GM12878 (cell line): ENCODE results near the gene CLIC5. TPM values are rescaled to one million over a fixed set of nuclear protein-coding genes. Genes with fewer than 3 reads are reported as not detected.

Experiments used
- BMI1 ChIP-seq: fragments of 450-650 bp; IDR thresholded peaks from 2 replicates; pipeline ENCODE4 v1.6.1; 2016; ENCODE audit warnings: mild to moderate bottlenecking, moderate library complexity, borderline replicate concordance
- WRNIP1 ChIP-seq: IDR thresholded peaks from 2 replicates; pipeline ENCODE4 v1.6.1; 2011; ENCODE audit warnings: low read depth, low read length, improper control_type of control experiment, borderline replicate concordance
- polyA plus RNA-seq, 11 experiments: library from polyadenylated mRNA; depleted of rRNA in 4 of 11; unstranded in 6 of 11; stranded (reverse) in 5 of 11; fragments of >200 nt; fragmentation: Nextera tagmentation in 4 of 11; fragmentation: Illumina TruSeq in 1 of 11; extraction: Ambion mirVana in 4 of 11; extraction: Trizol in 1 of 11; gene quantifications; 1 replicate in 1 of 11; 2 replicates in 10 of 11; pipeline versions ENCODE4 v1.2.1 to v1.2.3, GENCODE V29; 2011 to 2016; ENCODE audit warnings: inconsistent platforms in 2 of 11, missing spikeins in 2 of 11, low read depth in 1 of 11
- total RNA-seq, 4 experiments: library from RNA; depleted of rRNA in 3 of 4; stranded (reverse); fragments of >200 nt in 3 of 4; fragmentation: Illumina TruSeq in 1 of 4; extraction: Trizol in 1 of 4; gene quantifications; 2 replicates each; pipeline versions ENCODE4 v1.2.1 to v1.2.3, GENCODE V29; 2013 to 2021
- TF ChIP-seq, protein P1 (sequence below): fragments of 450-650 bp; IDR thresholded peaks from 2 replicates; pipeline ENCODE4 v1.6.1; 2017; ENCODE audit warnings: mild to moderate bottlenecking, moderate library complexity
- TF ChIP-seq, protein P2 (sequence below): fragments of 450-650 bp; IDR thresholded peaks from 2 replicates; pipeline ENCODE4 v1.6.1; 2017; ENCODE audit warnings: borderline replicate concordance
- TF ChIP-seq, protein P3 (sequence below): fragments of 450-650 bp; IDR thresholded peaks from 2 replicates; pipeline ENCODE4 v1.6.1; 2018; ENCODE audit warnings: mild to moderate bottlenecking, low read depth, moderate library complexity; ENCODE audit not compliant: partially characterized antibody
- TF ChIP-seq, protein P4 (sequence below): IDR thresholded peaks from 2 replicates; pipeline ENCODE4 v1.6.1; 2012; ENCODE audit warnings: low read depth, low read length, improper control_type of control experiment

The CLIC5 gene
- total and polyA plus RNA-seq, 10 of the 15 experiments (the other 5 are each of a cell fraction or from before 2014, with no cell fraction given), result 0.01 to 0.08 (median 0.02) TPM; not detected in 7

DNA sequence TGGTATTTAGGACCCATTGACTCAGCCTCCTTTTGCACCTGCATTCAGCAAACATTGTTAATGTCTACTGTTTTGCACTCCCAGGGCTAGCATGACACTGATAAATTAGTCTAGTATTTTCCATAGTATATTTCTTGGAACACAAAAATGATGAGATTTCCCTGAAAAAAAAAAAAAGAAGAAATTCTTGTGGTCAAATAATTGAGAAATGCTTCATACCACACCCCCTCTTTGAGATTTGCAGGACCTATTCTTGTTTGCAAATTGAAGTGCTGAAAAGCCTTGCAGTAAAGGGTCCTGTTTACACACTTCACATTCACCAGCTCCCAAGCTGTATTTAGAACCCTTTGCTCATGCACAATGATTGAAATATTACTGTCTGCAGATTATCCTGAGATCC lies 36.3 kb upstream of the CLIC5 start (continued):
- TF ChIP-seq, protein P1, sequence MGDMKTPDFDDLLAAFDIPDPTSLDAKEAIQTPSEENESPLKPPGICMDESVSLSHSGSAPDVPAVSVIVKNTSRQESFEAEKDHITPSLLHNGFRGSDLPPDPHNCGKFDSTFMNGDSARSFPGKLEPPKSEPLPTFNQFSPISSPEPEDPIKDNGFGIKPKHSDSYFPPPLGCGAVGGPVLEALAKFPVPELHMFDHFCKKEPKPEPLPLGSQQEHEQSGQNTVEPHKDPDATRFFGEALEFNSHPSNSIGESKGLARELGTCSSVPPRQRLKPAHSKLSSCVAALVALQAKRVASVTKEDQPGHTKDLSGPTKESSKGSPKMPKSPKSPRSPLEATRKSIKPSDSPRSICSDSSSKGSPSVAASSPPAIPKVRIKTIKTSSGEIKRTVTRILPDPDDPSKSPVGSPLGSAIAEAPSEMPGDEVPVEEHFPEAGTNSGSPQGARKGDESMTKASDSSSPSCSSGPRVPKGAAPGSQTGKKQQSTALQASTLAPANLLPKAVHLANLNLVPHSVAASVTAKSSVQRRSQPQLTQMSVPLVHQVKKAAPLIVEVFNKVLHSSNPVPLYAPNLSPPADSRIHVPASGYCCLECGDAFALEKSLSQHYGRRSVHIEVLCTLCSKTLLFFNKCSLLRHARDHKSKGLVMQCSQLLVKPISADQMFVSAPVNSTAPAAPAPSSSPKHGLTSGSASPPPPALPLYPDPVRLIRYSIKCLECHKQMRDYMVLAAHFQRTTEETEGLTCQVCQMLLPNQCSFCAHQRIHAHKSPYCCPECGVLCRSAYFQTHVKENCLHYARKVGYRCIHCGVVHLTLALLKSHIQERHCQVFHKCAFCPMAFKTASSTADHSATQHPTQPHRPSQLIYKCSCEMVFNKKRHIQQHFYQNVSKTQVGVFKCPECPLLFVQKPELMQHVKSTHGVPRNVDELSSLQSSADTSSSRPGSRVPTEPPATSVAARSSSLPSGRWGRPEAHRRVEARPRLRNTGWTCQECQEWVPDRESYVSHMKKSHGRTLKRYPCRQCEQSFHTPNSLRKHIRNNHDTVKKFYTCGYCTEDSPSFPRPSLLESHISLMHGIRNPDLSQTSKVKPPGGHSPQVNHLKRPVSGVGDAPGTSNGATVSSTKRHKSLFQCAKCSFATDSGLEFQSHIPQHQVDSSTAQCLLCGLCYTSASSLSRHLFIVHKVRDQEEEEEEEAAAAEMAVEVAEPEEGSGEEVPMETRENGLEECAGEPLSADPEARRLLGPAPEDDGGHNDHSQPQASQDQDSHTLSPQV, result no peak
- TF ChIP-seq, protein P2, sequence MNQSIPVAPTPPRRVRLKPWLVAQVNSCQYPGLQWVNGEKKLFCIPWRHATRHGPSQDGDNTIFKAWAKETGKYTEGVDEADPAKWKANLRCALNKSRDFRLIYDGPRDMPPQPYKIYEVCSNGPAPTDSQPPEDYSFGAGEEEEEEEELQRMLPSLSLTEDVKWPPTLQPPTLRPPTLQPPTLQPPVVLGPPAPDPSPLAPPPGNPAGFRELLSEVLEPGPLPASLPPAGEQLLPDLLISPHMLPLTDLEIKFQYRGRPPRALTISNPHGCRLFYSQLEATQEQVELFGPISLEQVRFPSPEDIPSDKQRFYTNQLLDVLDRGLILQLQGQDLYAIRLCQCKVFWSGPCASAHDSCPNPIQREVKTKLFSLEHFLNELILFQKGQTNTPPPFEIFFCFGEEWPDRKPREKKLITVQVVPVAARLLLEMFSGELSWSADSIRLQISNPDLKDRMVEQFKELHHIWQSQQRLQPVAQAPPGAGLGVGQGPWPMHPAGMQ, result no peak
- TF ChIP-seq BMI1 (no peak), WRNIP1 (no peak)
- TF ChIP-seq, protein P3, sequence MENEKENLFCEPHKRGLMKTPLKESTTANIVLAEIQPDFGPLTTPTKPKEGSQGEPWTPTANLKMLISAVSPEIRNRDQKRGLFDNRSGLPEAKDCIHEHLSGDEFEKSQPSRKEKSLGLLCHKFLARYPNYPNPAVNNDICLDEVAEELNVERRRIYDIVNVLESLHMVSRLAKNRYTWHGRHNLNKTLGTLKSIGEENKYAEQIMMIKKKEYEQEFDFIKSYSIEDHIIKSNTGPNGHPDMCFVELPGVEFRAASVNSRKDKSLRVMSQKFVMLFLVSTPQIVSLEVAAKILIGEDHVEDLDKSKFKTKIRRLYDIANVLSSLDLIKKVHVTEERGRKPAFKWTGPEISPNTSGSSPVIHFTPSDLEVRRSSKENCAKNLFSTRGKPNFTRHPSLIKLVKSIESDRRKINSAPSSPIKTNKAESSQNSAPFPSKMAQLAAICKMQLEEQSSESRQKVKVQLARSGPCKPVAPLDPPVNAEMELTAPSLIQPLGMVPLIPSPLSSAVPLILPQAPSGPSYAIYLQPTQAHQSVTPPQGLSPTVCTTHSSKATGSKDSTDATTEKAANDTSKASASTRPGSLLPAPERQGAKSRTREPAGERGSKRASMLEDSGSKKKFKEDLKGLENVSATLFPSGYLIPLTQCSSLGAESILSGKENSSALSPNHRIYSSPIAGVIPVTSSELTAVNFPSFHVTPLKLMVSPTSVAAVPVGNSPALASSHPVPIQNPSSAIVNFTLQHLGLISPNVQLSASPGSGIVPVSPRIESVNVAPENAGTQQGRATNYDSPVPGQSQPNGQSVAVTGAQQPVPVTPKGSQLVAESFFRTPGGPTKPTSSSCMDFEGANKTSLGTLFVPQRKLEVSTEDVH, result no peak
- TF ChIP-seq, protein P4, sequence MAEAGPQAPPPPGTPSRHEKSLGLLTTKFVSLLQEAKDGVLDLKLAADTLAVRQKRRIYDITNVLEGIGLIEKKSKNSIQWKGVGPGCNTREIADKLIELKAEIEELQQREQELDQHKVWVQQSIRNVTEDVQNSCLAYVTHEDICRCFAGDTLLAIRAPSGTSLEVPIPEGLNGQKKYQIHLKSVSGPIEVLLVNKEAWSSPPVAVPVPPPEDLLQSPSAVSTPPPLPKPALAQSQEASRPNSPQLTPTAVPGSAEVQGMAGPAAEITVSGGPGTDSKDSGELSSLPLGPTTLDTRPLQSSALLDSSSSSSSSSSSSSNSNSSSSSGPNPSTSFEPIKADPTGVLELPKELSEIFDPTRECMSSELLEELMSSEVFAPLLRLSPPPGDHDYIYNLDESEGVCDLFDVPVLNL, result no peak
